Smooth muscle cell (in vitro differentiated cells): ENCODE results near the gene ELFN1. TPM values are rescaled to one million over a fixed set of nuclear protein-coding genes. Genes with fewer than 3 reads are reported as not detected.

Experiments
- DNase-seq: peaks from one replicate; lab custom pipeline; 2025; ENCODE audit not compliant: unreplicated experiment; lab: John Stamatoyannopoulos, UW
- H2AFZ ChIP-seq: fragments of 200-600 bp; sonication (generic); 2 replicates; pipeline ENCODE4 v1.6.0; 2016; ENCODE audit warnings: antibody characterized with exemption, low read depth, mild to moderate bottlenecking
- H3F3A ChIP-seq: fragments of 200-600 bp; sonication (generic); 2 replicates; pipeline ENCODE4 v1.6.0; 2017; ENCODE audit warnings: antibody characterized with exemption, low read depth
- H3K27ac ChIP-seq: fragments of 200-600 bp; sonication (generic); 2 replicates; pipeline ENCODE4 v1.5.1; 2016; ENCODE audit warnings: low read depth, mild to moderate bottlenecking
- H3K27me3 ChIP-seq: fragments of 200-600 bp; sonication (generic); 2 replicates; pipeline ENCODE4 v1.6.1; 2016; ENCODE audit warnings: low read depth, mild to moderate bottlenecking
- H3K36me3 ChIP-seq: fragments of 200-600 bp; sonication (generic); 2 replicates; pipeline ENCODE4 v1.5.1; 2016; ENCODE audit warnings: low read depth
- H3K4me1 ChIP-seq: fragments of 200-600 bp; sonication (generic); 2 replicates; pipeline ENCODE4 v1.5.1; 2016; ENCODE audit warnings: low read depth
- H3K4me2 ChIP-seq: fragments of 200-600 bp; sonication (generic); 2 replicates; pipeline ENCODE4 v1.6.0; 2016; ENCODE audit warnings: mild to moderate bottlenecking
- H3K4me3 ChIP-seq: fragments of 200-600 bp; sonication (generic); 2 replicates; pipeline ENCODE4 v1.5.1; 2016; ENCODE audit warnings: mild to moderate bottlenecking
- H3K79me2 ChIP-seq: fragments of 200-600 bp; sonication (generic); 2 replicates; pipeline ENCODE4 v1.6.0; 2016; ENCODE audit warnings: low read depth, mild to moderate bottlenecking
- H3K9ac ChIP-seq: fragments of 200-600 bp; sonication (generic); 2 replicates; pipeline ENCODE4 v1.6.0; 2016; ENCODE audit warnings: low read depth
- H3K9me3 ChIP-seq: fragments of 200-600 bp; sonication (generic); replicated peaks from 2 replicates; pipeline ENCODE4 v1.5.1; 2016; ENCODE audit warnings: low read depth
- H4K20me1 ChIP-seq: fragments of 200-600 bp; sonication (generic); 2 replicates; pipeline ENCODE4 v1.6.0; 2016; ENCODE audit warnings: low read depth
- WGBS: methylation state at CpG from one replicate; pipeline ENCODE4 v1.1.7; 2016; ENCODE audit warnings: low lambda C conversion rate; 5-methylcytosine and 5-hydroxymethylcytosine counted together
- polyA plus RNA-seq: library from polyadenylated mRNA; unstranded; fragments of >200 nt; fragmentation: Nextera tagmentation; extraction: Ambion mirVana; gene quantifications from 2 replicates; pipeline ENCODE4 v1.2.1, GENCODE V29; 2016
- total RNA-seq: library from RNA; depleted of rRNA; stranded (reverse); fragments of >200 nt; gene quantifications from 2 replicates; pipeline ENCODE4 v1.2.3, GENCODE V29; 2014
- TF ChIP-seq, protein P1 (sequence below): fragments of 200-600 bp; sonication (generic); IDR thresholded peaks from 2 replicates; pipeline ENCODE4 v1.5.1; 2017; ENCODE audit warnings: borderline replicate concordance, mild to moderate bottlenecking, antibody characterized with exemption; ENCODE audit not compliant: insufficient read depth, poor library complexity, severe bottlenecking

The ELFN1 gene
- total and polyA plus RNA-seq, 2 experiments from 2014 or later = 4.2 to 6.2 TPM

DNA sequence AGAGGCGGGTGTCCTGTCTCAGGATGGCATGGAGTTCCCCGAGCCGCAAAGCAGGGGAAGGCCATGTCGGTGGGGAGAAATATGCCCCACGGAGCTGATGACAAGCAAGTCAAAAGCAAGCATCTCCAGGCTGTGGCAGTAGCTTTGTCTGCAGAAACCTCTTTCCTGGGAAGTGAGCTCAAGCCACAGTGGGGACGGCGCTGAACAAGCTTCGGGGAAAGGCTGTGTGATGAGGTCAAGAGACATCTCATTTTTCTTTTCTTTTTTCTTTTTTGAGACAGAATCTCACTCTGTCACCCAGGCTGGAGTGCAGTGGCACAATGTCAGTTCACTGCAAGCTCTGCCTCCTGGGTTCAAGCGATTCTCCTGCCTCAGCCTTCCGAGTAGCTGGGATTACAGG lies 62.6 kb downstream of the ELFN1 start:
- Histone ChIP-seq H4K20me1 (no peaks in the 10 kb centered on the region), H3F3A (no peaks in the 10 kb centered on the region), H3K27me3 (no peaks in the 10 kb centered on the region), H3K4me3 (no peak overlapping the region), H3K9me3 (peaks cover 12% of the 10 kb centered on the region), H3K79me2 (no peaks in the 10 kb centered on the region), H2AFZ (no peak overlapping the region), H3K4me1 (no peaks in the 10 kb centered on the region), H3K36me3 (no peaks in the 10 kb centered on the region), H3K4me2 (no peak overlapping the region), H3K27ac (no peak overlapping the region), H3K9ac (no peak overlapping the region)
- TF ChIP-seq, protein P1, sequence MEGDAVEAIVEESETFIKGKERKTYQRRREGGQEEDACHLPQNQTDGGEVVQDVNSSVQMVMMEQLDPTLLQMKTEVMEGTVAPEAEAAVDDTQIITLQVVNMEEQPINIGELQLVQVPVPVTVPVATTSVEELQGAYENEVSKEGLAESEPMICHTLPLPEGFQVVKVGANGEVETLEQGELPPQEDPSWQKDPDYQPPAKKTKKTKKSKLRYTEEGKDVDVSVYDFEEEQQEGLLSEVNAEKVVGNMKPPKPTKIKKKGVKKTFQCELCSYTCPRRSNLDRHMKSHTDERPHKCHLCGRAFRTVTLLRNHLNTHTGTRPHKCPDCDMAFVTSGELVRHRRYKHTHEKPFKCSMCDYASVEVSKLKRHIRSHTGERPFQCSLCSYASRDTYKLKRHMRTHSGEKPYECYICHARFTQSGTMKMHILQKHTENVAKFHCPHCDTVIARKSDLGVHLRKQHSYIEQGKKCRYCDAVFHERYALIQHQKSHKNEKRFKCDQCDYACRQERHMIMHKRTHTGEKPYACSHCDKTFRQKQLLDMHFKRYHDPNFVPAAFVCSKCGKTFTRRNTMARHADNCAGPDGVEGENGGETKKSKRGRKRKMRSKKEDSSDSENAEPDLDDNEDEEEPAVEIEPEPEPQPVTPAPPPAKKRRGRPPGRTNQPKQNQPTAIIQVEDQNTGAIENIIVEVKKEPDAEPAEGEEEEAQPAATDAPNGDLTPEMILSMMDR = no peak
- 92% methylated on average over 10 of the region's 10 CpGs for WGBS
- no peak for DNase-seq

DNA sequence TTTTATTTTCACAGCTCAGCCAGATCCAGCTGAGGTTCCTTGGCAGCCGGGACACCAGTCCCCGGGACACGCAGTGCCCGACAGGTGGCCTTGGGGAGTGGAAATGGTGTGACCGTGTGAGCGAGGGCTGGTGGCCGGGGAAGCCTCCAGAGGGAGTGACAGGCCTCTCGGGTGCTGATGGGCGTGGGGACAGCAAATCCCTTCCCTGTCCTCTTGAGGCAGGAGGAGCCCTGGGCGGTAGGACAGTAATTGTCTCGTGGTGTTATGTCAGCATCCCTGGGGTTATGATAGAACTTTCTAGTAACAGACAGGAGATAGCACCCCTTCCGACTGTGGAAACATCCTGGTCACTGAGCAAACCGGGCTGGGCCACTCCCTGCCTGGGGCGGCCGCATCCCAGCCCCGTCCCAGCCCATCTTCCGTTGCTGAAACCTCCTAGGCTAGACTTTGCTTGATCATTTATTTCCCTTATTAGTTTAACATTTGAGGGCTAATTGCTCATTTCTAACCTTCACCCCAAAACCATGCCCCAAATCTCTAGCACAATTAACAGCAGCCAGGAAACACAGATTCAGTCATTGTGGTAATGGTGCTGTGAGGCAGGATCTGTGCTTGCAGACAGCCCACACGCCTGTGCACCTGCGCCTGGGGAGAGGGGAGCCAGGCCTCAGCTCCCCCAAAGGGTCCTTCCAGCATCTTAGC lies 63.3 kb downstream of the ELFN1 start:
- Histone ChIP-seq H3K9me3 (peaks cover 12% of the 10 kb centered on the region), H3K79me2 (no peaks in the 10 kb centered on the region), H3K4me3 (no peak overlapping the region), H4K20me1 (no peaks in the 10 kb centered on the region), H3K4me1 (no peaks in the 10 kb centered on the region), H3F3A (no peaks in the 10 kb centered on the region), H3K36me3 (no peaks in the 10 kb centered on the region), H2AFZ (no peak overlapping the region), H3K9ac (no peak overlapping the region), H3K27ac (no peak overlapping the region), H3K27me3 (no peaks in the 10 kb centered on the region), H3K4me2 (no peak overlapping the region)
- TF ChIP-seq, protein P1 = no peak
- no peak for DNase-seq
- WGBS = 89% methylated on average over 19 of the region's 19 CpGs

DNA sequence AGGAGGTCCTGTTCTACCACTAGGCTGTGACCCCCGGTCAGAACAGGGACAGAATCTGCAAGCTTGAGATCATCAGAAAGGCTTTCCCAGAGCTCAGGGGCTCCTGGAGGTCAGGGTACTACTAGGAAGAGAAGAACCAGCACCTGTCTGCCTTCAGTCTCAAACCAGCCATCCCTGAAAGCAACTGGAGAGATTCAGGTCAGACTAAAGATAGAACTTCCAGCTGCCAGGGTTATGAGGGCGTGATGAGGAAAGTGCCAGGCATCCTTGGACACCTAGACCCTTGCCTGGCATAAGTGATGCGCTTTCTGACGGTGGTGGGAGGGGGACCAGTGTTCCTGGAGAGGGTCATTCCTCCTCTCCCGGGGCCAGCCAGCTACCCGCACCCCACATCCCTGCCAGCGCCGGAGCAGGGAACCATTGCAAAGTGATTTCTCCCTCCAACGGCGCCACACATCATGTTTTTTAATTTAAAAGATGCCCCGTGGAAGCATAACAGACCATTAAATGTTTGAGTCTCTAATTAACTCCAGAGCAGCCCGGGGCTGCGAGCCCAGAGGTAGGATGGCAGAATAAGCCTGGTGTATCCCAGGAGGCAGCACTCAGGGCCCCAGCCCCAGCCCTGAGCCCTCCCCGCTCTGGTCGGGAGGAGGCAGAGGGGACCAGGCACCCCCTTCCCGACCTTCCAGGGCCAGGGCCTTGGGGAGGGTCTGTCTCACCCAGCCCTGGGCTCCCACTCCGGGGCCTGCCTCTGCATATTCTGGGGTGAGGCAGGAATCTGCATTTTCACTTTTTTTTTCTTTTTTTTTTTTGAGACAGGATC lies 64.0 kb downstream of the ELFN1 start:
- Histone ChIP-seq H3K27me3 (no peaks in the 10 kb centered on the region), H3K79me2 (no peaks in the 10 kb centered on the region), H3K27ac (no peak overlapping the region), H3F3A (no peaks in the 10 kb centered on the region), H3K9ac (no peak overlapping the region), H4K20me1 (no peaks in the 10 kb centered on the region), H3K4me2 (no peak overlapping the region), H3K4me1 (no peaks in the 10 kb centered on the region), H3K36me3 (no peaks in the 10 kb centered on the region), H3K4me3 (no peak overlapping the region), H3K9me3 (peaks cover 6% of the 10 kb centered on the region), H2AFZ (no peak overlapping the region)
- 93% methylated on average over 17 of the region's 17 CpGs for WGBS
- TF ChIP-seq, protein P1 = no peak
- no peak for DNase-seq
